ENCODE results near the gene IQCF6. TPM values are rescaled to one million over a fixed set of nuclear protein-coding genes. Genes with fewer than 3 reads are reported as not detected.

IQCF6 gene
- total RNA-seq, 1 donor: not detected

- no peaks in the 10 kb centered on the region for H3K79me2 ChIP-seq (ENCODE audit: insufficient read depth, low read length)
- no peak for TF ChIP-seq CTCF (IDR thresholded peaks at IDR 0.05; ENCODE audit: extremely low read depth, low read depth, low read length)
- H2AFZ ChIP-seq (ENCODE audit: low read length): no peak overlapping the region
- H3K4me1 ChIP-seq (ENCODE audit: insufficient read depth, low read length): no peaks in the 10 kb centered on the region
- no peak for DNase-seq (ENCODE audit: insufficient read length, low spot score, missing footprints)
- H4K20me1 ChIP-seq (ENCODE audit: insufficient read depth, low read length): no peaks in the 10 kb centered on the region
- H3K27ac ChIP-seq (ENCODE audit: low read depth, low read length): no peak overlapping the region
- H3K4me2 ChIP-seq (ENCODE audit: insufficient read depth, low read length): no peak overlapping the region
- peaks cover 12% of the 10 kb centered on the region for H3K27me3 ChIP-seq (ENCODE audit: insufficient read depth, low read length)
- no peak overlapping the region for H3K4me3 ChIP-seq (ENCODE audit: insufficient read depth, low read length)
- H3K36me3 ChIP-seq (ENCODE audit: insufficient read depth, low read length): no peaks in the 10 kb centered on the region
- no peaks in the 10 kb centered on the region for H3K9me3 ChIP-seq (ENCODE audit: low read depth, low read length)
Measured at GRCh38 chr3:51733859-51734571, 45.0 kb downstream of the IQCF6 start.

GRCh38 chr3:51729042-51729633 lies 49.9 kb downstream of the IQCF6 start:
- DNase-seq (ENCODE audit: insufficient read length, low spot score, missing footprints): no peak
- H3K27me3 ChIP-seq (ENCODE audit: insufficient read depth, low read length): peaks cover 3% of the 10 kb centered on the region
- H3K79me2 ChIP-seq (ENCODE audit: insufficient read depth, low read length): no peaks in the 10 kb centered on the region
- no peaks in the 10 kb centered on the region for H4K20me1 ChIP-seq (ENCODE audit: insufficient read depth, low read length)
- no peak overlapping the region for H3K27ac ChIP-seq (ENCODE audit: low read depth, low read length)
- no peak overlapping the region for H3K4me3 ChIP-seq (ENCODE audit: insufficient read depth, low read length)
- H3K4me1 ChIP-seq (ENCODE audit: insufficient read depth, low read length): no peaks in the 10 kb centered on the region
- no peak overlapping the region for H3K4me2 ChIP-seq (ENCODE audit: insufficient read depth, low read length)
- no peaks in the 10 kb centered on the region for H3K9me3 ChIP-seq (ENCODE audit: low read depth, low read length)
- H3K36me3 ChIP-seq (ENCODE audit: insufficient read depth, low read length): no peaks in the 10 kb centered on the region
- no peak for TF ChIP-seq CTCF (IDR thresholded peaks at IDR 0.05; ENCODE audit: extremely low read depth, low read depth, low read length)
- H2AFZ ChIP-seq (ENCODE audit: low read length): no peak overlapping the region

Other genes with a start within 250 kb of the IQCF6 start
- gene RAD54L2, start 240.5 kb downstream of the IQCF6 start, total RNA-seq: 22.7 and 23.2 TPM in 2 replicates
- gene TEX264, start 108.0 kb downstream of the IQCF6 start, total RNA-seq: 55.4 and 56.1 TPM in 2 replicates
- gene GRM2, start 72.2 kb downstream of the IQCF6 start, total RNA-seq: under 0.01 TPM in 1 of 2 replicates, not detected in the other
- not detected in 2 replicates for gene IQCF2, start 82.4 kb upstream of the IQCF6 start, total RNA-seq
- not detected in 2 replicates for gene IQCF5, start 96.4 kb upstream of the IQCF6 start, total RNA-seq
- not detected in 2 replicates for gene IQCF1, start 124.1 kb upstream of the IQCF6 start, total RNA-seq
- 18.0 and 20.6 TPM in 2 replicates for gene RRP9, start 162.7 kb upstream of the IQCF6 start, total RNA-seq
- 39.2 and 46.0 TPM in 2 replicates for gene PARP3, start 163.1 kb upstream of the IQCF6 start, total RNA-seq
- gene GPR62, start 176.1 kb upstream of the IQCF6 start, total RNA-seq: under 0.01 TPM in 1 of 2 replicates, not detected in the other
- gene PCBP4, start 188.2 kb upstream of the IQCF6 start, total RNA-seq: 19.7 and 22.4 TPM in 2 replicates
- gene ABHD14B, start 194.8 kb upstream of the IQCF6 start, total RNA-seq: 38.7 and 44.2 TPM in 2 replicates
- 16.5 and 18.8 TPM in 2 replicates for gene ABHD14A, start 195.8 kb upstream of the IQCF6 start, total RNA-seq
- gene ACY1, start 204.3 kb upstream of the IQCF6 start, total RNA-seq: 35.7 and 37.6 TPM in 2 replicates
- gene RPL29, start 216.7 kb upstream of the IQCF6 start, total RNA-seq: 824 and 862 TPM in 2 replicates